Choroid plexus epithelial cell (primary cell): Measurements from ENCODE around the gene FAH.

Experiments used
- DNase-seq: peaks from one replicate; pipeline ENCODE4 v3.0.0-alpha.2; 2010; ENCODE audit warnings: low read depth
- H3K4me3 ChIP-seq: 2 replicates; pipeline ENCODE4 v1.5.1; 2011; ENCODE audit warnings: low read depth, mild to moderate bottlenecking, control low read depth, low read length, moderate library complexity
- TF ChIP-seq, protein P1 (sequence below): conservative IDR thresholded peaks from 2 replicates; pipeline ENCODE4 v1.5.1; 2011; ENCODE audit warnings: low read depth, mild to moderate bottlenecking, control low read depth, inconsistent platforms, low read length, moderate library complexity

The FAH gene

DNA sequence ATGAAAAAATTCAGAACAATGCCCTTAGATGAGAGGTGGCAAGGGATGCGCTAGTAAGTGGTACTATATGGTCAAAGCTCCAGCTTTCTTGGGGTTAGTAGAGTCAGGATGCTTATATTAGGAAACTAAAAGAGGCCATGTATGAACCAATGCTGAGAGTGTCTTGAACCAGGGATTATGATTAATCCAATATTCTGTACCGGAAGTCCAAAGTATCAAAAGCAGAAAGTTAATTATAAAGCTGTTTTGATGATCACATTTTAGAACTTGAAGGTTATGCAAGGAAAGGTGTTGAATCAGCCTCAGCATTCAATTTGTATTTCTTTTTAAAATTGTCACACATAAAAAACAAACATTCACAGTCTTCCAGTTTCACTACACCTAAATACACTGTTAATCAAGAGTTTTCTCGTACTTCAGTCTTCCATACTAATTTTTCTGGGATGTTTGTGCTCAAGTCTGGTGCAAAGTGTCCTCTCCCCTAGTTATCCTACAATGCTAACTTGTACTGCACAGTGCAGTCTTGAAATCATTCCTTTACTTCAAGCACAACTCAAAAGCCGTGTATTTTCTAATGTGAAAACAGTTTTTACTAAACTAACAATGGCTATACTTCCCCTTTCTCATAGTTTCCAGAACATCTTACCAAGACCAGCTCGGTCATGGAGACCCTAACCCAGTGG, 10.7 kb upstream of the FAH start:
- TF ChIP-seq, protein P1, sequence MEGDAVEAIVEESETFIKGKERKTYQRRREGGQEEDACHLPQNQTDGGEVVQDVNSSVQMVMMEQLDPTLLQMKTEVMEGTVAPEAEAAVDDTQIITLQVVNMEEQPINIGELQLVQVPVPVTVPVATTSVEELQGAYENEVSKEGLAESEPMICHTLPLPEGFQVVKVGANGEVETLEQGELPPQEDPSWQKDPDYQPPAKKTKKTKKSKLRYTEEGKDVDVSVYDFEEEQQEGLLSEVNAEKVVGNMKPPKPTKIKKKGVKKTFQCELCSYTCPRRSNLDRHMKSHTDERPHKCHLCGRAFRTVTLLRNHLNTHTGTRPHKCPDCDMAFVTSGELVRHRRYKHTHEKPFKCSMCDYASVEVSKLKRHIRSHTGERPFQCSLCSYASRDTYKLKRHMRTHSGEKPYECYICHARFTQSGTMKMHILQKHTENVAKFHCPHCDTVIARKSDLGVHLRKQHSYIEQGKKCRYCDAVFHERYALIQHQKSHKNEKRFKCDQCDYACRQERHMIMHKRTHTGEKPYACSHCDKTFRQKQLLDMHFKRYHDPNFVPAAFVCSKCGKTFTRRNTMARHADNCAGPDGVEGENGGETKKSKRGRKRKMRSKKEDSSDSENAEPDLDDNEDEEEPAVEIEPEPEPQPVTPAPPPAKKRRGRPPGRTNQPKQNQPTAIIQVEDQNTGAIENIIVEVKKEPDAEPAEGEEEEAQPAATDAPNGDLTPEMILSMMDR = no peak

DNA sequence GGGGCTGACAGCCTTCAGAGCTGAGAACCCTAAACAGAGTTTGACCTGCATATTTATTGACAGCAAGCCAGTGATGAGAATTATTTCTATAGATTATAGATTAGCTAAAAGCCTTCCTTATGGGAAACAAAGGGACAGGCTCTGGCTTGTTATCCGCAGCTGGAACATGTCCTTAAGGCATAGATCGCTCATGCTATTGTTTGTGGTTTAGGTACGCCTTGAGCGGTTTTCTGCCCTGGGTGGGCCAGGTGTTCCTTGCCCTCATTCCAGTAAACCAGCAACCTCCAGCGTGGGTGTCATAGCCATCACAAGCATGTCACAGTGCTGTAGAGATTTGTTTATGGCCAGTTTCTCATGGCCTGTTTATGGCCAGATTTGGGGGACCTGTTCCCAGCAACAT, 10.2 kb upstream of the FAH start:
- H3K4me3 ChIP-seq = no peak overlapping the region
- DNase-seq = no peak
- TF ChIP-seq, protein P1 = no peak

More for the DNA sequence above, 10.7 kb upstream of the FAH start:
- no peak for DNase-seq
- no peak overlapping the region for H3K4me3 ChIP-seq

DNA sequence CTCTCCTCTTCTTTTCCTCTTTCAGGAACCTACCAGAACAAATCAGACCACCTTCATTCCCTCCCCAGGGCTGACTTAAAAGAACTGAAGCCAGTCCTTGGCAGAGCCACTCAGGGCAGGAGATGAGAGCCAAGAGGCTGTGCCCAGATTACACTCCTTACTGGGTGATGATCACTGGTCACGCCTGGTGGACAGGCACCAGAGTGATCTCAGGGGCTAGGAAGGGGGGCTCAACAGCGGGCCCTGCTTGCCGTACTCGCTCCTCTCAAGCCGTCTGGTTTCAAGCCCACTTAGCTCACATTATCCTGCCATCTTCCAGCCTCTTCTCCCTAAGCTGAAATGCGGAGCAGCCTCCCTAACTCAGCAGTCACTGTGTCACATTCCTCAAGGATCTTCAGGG, 1.7 kb upstream of the FAH start:
- DNase-seq = no peak
- TF ChIP-seq, protein P1 = no peak
- H3K4me3 ChIP-seq = no peak overlapping the region

DNA sequence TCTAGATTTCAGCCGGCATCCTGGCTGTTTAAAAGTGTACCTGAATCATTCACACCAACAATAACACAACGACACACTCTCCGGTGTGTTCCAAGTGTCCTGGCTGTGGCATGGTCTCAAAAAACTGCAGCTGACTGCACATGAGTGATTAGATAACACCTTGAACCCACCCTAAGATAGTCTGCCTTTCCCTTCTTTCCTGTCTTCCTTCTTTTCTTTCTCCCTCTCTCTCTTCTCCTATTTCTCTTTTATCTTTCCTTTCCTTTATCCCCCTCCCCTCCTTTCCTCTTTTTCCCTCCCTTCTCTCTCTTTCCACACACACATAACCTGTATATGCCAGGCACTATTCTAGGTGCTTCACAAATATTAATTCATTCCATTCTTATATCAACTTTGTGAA, 1.2 kb upstream of the FAH start:
- DNase-seq = no peak
- no peak overlapping the region for H3K4me3 ChIP-seq
- TF ChIP-seq, protein P1 = no peak

DNA sequence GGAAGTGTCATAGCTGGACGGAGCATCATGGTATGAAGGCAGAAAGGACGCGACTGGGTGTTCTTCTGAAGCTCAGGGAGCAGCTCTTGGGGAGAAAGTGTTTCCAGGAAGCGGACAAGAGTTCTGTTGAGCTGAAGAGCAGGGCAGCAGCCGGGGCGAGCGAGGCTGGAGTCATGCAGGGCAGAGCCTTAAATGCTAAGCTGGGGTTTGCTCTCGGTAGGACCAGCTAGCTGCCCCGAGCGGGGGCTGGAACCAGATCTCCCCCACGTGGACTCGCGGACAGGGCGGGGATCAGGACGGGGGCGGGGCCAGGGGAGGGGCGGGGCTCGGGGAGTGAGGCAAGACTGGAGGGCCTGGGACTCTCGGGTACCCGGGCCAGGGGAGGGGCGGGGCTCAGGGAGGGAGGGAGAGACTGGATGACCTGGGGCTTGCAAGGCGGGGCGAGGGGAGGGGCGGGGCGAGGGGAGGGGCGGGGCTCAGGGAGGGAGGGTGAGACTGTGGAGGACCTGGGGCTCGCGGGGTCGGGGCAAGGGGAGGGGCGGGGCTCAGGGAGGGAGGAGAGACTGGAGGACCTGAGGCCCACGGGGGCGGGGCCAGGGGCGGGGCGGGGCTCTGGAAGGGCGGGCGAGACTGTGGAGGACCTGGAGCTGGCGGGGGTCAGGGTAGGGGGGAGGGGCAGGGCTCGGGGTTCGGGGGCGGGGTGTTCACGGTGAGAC, 461 bp upstream of the FAH start:
- peak overlapping the region; percentile 82 for H3K4me3 ChIP-seq
- TF ChIP-seq, protein P1 = no peak
- DNase-seq = peak; percentile 96

DNA sequence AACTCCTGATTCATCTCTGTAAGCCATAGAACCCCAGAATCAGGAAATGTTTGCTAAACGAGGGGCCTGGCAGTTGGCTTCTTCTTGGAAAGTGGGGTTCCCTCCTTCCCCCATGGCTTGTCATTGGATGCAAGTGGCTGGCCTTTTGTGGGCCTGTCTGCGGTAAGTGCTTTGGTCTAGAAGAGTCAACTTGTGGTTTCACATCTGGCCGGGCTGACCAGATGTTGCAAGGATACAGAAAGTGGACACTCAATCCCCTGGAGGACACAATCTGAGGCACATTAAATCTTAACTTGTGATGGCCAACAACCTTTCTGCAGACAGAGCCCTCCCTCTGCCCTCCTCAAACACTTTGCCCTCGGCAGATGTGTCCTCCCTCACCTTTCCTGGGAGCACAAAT, 1.1 kb downstream of the FAH start:
- TF ChIP-seq, protein P1 = no peak

DNA sequence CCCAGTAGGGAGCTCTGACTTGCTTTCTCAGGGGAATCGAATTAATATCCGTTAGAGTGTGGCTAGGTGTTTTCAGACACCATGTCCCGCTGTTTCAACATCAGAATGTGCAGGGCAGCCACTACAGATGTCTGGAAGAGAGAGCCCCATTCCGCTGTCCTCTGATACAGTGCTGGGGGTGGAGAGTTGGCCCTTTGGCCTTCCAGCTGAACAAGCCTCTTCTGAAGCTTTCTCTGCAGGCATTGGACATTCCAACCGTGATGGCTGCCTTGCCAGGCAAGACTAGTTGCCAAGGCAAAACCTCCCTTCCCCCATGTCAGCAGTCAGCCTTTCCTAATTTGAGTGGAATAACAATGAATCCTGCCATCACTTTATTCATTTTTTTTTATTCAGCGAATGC, 1.5 kb downstream of the FAH start:
- peak; percentile 35 for DNase-seq
- TF ChIP-seq, protein P1 = no peak
- H3K4me3 ChIP-seq = no peak overlapping the region

More for the DNA sequence above, 1.1 kb downstream of the FAH start:
- H3K4me3 ChIP-seq = no peak overlapping the region
- peak; percentile 21 for DNase-seq
